Astrocyte of the spinal cord (primary cell): ENCODE data around the gene SLC16A5.
A peak's percentile ranks its signal among the peaks of the same experiment; 100 is the strongest.

ENCODE experiments used
- DNase-seq: peaks from one replicate; pipeline ENCODE4 v3.0.0; 2011; ENCODE audit warnings: low read depth, low spot score
- H3K4me3 ChIP-seq: 2 replicates; pipeline ENCODE4 v1.5.1; 2011; ENCODE audit warnings: low read depth, mild to moderate bottlenecking, low read length, moderate library complexity
- in situ Hi-C: cut with HindIII; loops from 2 replicates; pipeline ENCODE4 v1.10.0; 2017; ENCODE audit warnings: low sequenced_read_pairs
- TF ChIP-seq, protein P1 (sequence below): IDR thresholded peaks from 2 replicates; pipeline ENCODE4 v1.5.1; 2012; ENCODE audit warnings: low read depth, mild to moderate bottlenecking, low read length, inconsistent platforms

SLC16A5 gene

DNA sequence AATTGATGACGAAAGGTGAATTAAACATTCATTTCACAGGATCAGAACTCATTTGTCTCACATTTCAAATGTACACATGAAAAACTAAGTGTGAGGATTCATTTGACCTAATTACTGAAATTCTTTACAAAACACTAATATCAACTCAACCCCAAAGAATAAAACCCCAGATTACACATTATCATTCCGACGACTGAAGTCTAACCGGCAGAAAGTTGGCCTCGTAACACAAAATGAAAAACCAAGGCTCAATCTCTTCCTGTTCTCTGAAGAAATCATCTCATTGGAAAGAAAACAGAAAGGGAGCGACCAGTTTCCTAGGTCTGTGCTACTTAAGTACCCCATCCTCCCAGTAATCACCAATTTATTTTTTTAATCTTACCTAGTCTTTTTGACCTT, 64.8 kb downstream of the SLC16A5 start:
- TF ChIP-seq, protein P1, sequence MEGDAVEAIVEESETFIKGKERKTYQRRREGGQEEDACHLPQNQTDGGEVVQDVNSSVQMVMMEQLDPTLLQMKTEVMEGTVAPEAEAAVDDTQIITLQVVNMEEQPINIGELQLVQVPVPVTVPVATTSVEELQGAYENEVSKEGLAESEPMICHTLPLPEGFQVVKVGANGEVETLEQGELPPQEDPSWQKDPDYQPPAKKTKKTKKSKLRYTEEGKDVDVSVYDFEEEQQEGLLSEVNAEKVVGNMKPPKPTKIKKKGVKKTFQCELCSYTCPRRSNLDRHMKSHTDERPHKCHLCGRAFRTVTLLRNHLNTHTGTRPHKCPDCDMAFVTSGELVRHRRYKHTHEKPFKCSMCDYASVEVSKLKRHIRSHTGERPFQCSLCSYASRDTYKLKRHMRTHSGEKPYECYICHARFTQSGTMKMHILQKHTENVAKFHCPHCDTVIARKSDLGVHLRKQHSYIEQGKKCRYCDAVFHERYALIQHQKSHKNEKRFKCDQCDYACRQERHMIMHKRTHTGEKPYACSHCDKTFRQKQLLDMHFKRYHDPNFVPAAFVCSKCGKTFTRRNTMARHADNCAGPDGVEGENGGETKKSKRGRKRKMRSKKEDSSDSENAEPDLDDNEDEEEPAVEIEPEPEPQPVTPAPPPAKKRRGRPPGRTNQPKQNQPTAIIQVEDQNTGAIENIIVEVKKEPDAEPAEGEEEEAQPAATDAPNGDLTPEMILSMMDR, result no peak
- peak overlapping the region; percentile 88 for H3K4me3 ChIP-seq
- in situ Hi-C loops, result no loop called here
- no peak for DNase-seq

DNA sequence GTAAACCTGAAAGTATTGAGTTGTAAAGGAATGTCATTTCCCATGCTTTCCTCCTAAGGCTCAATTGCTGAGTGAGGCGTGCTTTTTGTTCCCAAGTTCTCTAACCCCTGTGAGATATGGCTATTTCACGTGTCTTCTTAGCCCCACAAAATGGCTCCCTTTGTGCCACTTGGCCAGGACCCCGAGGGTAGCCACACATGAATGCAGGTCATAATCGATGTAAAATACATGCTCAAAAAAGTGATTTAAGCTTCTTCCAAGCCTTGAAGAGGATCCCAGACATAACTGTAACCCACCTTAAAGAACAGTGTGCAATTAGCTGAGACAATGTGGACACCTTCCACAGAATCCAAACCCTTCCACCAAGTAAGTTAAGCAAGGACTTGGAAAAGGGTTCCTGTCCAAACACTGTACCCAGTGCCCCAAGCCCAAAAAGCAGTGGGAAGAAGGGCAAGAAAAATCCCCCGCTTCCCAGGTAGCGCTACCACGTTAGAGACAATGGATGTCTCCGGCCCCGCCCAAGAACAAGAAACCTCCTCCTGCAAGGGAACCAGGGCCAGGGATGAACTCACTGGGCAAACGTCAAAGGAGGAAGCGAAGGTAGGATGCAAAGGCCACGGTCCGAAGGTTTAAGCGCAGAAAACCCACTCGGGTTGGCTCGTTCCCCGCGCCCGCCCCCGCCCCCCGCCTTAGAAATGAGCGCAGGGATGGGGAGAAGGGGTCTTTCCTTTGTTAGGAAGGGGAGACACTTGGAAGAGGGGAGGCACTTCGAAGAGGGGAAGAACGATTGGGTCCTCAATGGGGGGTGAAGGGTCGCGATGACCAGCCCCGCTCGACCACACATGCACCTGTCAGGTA, 65.4 kb downstream of the SLC16A5 start:
- DNase-seq, result peak; percentile 34
- in situ Hi-C loops, result no loop called here

GRCh38 chr17:75153780-75154194, 66.0 kb downstream of the SLC16A5 start:
- in situ Hi-C loops, result no loop called here
- DNase-seq, result no peak

More for the DNA sequence above, 65.4 kb downstream of the SLC16A5 start:
- TF ChIP-seq, protein P1, result no peak
- H3K4me3 ChIP-seq, result peak overlapping the region; percentile 88

GRCh38 chr17:75154195-75155106, 66.7 kb downstream of the SLC16A5 start, which contains the start of gene JPT1:
Gene JPT1 (minus strand): TSS chr17:75154512. CDS start chr17:75154397, 115 bp downstream.
- H3K4me3 ChIP-seq, result peak within 1 kb of the TSS; percentile 88
- TF ChIP-seq, protein P1, result no peak

More at GRCh38 chr17:75153780-75154194, 66.0 kb downstream of the SLC16A5 start:
- TF ChIP-seq, protein P1, result no peak
- peak overlapping the region; percentile 88 for H3K4me3 ChIP-seq

GRCh38 chr17:75155191-75155601, 67.4 kb downstream of the SLC16A5 start:
- no peak overlapping the region for H3K4me3 ChIP-seq
- in situ Hi-C loops, result no loop called here
- TF ChIP-seq, protein P1, result no peak
- DNase-seq, result no peak

More at GRCh38 chr17:75154195-75155106, 66.7 kb downstream of the SLC16A5 start, which contains the start of gene JPT1:
- in situ Hi-C loops, result no loop called here
- DNase-seq, result peak; percentile 99
